ENCODE data around the gene CXXC5.
"Not testable (repeated sequence)": the region's sequence is repeated elsewhere in the genome, so short reads cannot be mapped to it uniquely, and the experiment has no call there.

CXXC5 gene

GRCh38 chr5:139719970-139720369, 71.8 kb downstream of the CXXC5 start:
- not testable (repeated sequence) for DNase-seq

DNA sequence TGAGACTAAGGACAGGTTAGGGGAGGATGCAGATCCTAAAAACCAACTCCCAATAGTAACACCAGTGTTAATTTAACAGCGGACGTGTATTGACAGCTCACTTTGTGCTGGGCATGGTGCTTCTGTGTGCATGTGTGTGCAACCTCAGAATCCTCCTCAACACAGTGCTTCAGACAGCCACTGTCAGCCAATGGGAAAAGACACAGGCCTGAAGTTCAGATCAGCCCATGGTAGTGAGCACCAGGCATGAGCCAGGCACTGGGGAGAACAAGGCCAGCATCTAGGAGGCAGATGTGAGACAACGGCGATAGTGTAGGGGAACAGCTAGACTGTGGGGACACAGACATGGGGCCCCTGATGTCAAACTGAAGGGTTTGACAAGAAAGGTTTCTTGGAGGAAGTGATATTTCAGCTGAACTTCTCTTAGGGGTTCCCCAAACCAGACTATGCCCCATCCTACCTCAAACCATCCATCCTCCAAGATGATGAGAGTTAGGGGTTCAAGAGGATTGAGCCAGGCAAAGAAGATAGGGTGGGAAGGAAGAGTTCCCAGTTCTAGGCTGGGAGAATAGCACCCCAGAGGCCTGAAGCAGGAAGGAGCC, 75.9 kb downstream of the CXXC5 start:
- no peak for DNase-seq

- DNase-seq: no peak
These were observed 77.1 kb downstream of the CXXC5 start for GRCh38 chr5:139725073-139725830.

- DNase-seq: no peak
These were observed 78.1 kb downstream of the CXXC5 start for GRCh38 chr5:139726248-139726647.

GRCh38 chr5:139727615-139728014, 79.5 kb downstream of the CXXC5 start:
- not testable (repeated sequence) for DNase-seq

DNA sequence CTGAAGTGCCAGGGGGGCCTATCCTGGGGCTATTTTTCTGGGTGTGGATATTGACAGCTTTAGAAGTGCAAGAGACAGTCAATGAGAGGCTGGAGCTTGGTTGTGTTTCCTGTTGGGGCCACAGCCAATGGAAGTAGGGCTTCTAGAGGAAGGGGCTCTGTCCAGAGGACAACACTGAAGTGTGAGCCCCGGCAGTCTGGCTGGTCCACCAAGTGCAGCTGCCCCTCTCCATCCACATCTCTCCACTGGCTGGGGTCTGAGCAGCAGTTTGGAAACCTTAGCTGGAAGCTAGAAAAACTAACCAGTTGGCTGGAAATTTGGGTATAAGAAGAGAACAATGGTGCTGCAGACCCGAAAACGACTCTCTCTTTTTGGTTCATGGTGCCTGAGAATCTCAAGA, 83.1 kb downstream of the CXXC5 start:
- DNase-seq: no peak

GRCh38 chr5:139732019-139732418, 83.9 kb downstream of the CXXC5 start:
- DNase-seq: no peak

- DNase-seq: no peak
These were observed 85.0 kb downstream of the CXXC5 start for GRCh38 chr5:139733010-139733688.
